Glutamatergic neuron (in vitro differentiated cells): ENCODE results near the gene EPB41L4B. TPM values are rescaled to one million over a fixed set of nuclear protein-coding genes. Genes with fewer than 3 reads are reported as not detected.

Source experiments
- DNase-seq: peaks from one replicate; pipeline ENCODE4 v3.0.0; 2022
- H3K27ac Mint-ChIP-seq: one replicate; pipeline ENCODE4 v1.8.0; 2020; ENCODE audit warnings: mild to moderate bottlenecking, mixed read lengths, inconsistent platforms; ENCODE audit not compliant: unreplicated experiment
- H3K27me3 Mint-ChIP-seq: one replicate; pipeline ENCODE4 v1.8.0; 2020; ENCODE audit warnings: mild to moderate bottlenecking, moderate library complexity, mixed read lengths, inconsistent platforms; ENCODE audit not compliant: unreplicated experiment
- H3K36me3 Mint-ChIP-seq: one replicate; pipeline ENCODE4 v1.8.0; 2020; ENCODE audit warnings: mild to moderate bottlenecking, mixed read lengths, inconsistent platforms; ENCODE audit not compliant: unreplicated experiment
- H3K4me1 Mint-ChIP-seq: one replicate; pipeline ENCODE4 v1.8.0; 2020; ENCODE audit warnings: mild to moderate bottlenecking, low read depth, mixed read lengths, inconsistent platforms; ENCODE audit not compliant: unreplicated experiment
- H3K4me3 Mint-ChIP-seq: one replicate; pipeline ENCODE4 v1.8.0; 2020; ENCODE audit warnings: mild to moderate bottlenecking, mixed read lengths, inconsistent platforms; ENCODE audit not compliant: unreplicated experiment
- H3K9me3 Mint-ChIP-seq: one replicate; pipeline ENCODE4 v1.8.0; 2020; ENCODE audit warnings: mild to moderate bottlenecking, moderate library complexity, mixed read lengths, inconsistent platforms; ENCODE audit not compliant: unreplicated experiment
- total RNA-seq: library from RNA; stranded (reverse); fragmentation: NEBNext Ultra II Directional; extraction: Animal tissue kit (Norgen Biotek cat#: 25700); gene quantifications from one replicate; pipeline ENCODE4 v1.2.1, GENCODE V29; 2021; ENCODE audit not compliant: unreplicated experiment
- TF ChIP-seq, protein P1 (sequence below): fragments of 200-600 bp; sonication (generic); IDR thresholded peaks from one replicate; pipeline ENCODE4 v1.5.0; 2021; ENCODE audit not compliant: partially characterized antibody, unreplicated experiment

EPB41L4B gene
- total RNA-seq, 1 donor from 2014 or later: 10.0 TPM

DNA sequence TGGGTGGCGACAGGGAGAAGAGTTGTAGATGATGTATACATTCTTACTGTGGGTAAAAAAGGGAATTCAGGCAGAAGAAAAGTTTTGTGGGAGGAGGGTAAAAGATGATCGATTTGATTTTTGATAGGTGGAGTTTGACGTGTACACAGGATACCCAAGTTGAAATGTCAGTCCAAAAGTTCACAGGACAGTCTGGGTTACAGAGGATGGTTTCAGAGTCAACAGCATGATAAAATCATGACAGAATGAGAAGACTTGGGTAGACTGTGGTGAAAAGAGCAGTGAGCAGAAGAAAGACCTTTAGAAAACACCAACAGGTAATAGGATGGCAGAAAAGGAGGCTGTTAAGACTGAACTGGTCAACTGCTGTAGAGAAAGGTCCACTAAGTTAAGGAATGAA lies 81.6 kb downstream of the EPB41L4B start:
- Mint-ChIP-seq H3K27me3 (peaks cover 4% of the 10 kb centered on the region), H3K9me3 (peaks cover 2% of the 10 kb centered on the region), H3K4me1 (peaks cover 31% of the 10 kb centered on the region), H3K4me3 (no peak overlapping the region), H3K27ac (no peak overlapping the region), H3K36me3 (peaks cover 8% of the 10 kb centered on the region)
- TF ChIP-seq, protein P1, sequence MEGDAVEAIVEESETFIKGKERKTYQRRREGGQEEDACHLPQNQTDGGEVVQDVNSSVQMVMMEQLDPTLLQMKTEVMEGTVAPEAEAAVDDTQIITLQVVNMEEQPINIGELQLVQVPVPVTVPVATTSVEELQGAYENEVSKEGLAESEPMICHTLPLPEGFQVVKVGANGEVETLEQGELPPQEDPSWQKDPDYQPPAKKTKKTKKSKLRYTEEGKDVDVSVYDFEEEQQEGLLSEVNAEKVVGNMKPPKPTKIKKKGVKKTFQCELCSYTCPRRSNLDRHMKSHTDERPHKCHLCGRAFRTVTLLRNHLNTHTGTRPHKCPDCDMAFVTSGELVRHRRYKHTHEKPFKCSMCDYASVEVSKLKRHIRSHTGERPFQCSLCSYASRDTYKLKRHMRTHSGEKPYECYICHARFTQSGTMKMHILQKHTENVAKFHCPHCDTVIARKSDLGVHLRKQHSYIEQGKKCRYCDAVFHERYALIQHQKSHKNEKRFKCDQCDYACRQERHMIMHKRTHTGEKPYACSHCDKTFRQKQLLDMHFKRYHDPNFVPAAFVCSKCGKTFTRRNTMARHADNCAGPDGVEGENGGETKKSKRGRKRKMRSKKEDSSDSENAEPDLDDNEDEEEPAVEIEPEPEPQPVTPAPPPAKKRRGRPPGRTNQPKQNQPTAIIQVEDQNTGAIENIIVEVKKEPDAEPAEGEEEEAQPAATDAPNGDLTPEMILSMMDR: no peak
- DNase-seq: no peak

DNA sequence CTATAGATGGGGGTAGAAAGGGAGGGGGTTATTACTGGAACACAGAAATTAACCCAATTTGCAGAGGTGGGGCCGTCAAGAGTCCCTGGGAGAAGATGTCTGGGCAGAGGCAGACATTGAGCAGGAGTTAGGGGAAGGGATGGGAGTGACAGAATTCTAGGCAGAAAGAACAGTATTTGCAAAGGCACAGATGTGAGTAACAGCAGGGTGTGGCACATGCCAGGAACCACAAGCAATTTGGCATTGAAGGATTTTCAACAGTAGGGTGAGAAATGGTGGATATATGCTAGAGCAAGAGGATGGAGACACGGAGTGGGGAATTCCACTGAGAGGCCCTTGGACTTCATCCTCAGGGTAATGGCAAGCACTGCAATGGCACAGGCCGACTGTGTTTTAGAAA lies 82.2 kb downstream of the EPB41L4B start:
- no peak for DNase-seq
- H3K4me3 Mint-ChIP-seq: no peak overlapping the region
- TF ChIP-seq, protein P1: no peak
- H3K9me3 Mint-ChIP-seq: peaks cover 2% of the 10 kb centered on the region
- peaks cover 26% of the 10 kb centered on the region for H3K4me1 Mint-ChIP-seq
- peak overlapping the region; percentile 18 for H3K27ac Mint-ChIP-seq
- peaks cover 4% of the 10 kb centered on the region for H3K27me3 Mint-ChIP-seq
- peaks cover 8% of the 10 kb centered on the region for H3K36me3 Mint-ChIP-seq

DNA sequence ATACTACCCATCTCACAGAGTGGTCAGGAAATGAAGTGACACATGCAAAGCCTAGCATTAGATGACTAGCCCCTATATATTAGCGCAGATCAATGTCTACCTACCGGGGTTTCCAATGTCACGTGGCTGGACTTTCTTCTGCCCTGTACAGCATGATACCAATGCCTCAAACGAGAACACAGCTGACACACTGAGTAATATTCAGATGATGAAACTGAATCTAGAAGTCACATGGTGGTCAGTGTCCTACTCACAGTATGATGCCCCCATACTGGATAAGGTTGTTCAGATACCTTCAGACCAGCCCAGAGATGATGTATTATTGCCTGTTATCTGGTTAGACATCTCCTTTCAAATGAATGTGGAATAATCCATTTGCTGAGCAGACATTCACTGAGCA lies 82.7 kb downstream of the EPB41L4B start:
- Mint-ChIP-seq H3K4me3 (no peak overlapping the region), H3K27me3 (peaks cover 4% of the 10 kb centered on the region), H3K9me3 (peaks cover 2% of the 10 kb centered on the region), H3K36me3 (peaks cover 8% of the 10 kb centered on the region), H3K4me1 (peaks cover 22% of the 10 kb centered on the region), H3K27ac (no peak overlapping the region)
- no peak for DNase-seq
- TF ChIP-seq, protein P1: no peak

DNA sequence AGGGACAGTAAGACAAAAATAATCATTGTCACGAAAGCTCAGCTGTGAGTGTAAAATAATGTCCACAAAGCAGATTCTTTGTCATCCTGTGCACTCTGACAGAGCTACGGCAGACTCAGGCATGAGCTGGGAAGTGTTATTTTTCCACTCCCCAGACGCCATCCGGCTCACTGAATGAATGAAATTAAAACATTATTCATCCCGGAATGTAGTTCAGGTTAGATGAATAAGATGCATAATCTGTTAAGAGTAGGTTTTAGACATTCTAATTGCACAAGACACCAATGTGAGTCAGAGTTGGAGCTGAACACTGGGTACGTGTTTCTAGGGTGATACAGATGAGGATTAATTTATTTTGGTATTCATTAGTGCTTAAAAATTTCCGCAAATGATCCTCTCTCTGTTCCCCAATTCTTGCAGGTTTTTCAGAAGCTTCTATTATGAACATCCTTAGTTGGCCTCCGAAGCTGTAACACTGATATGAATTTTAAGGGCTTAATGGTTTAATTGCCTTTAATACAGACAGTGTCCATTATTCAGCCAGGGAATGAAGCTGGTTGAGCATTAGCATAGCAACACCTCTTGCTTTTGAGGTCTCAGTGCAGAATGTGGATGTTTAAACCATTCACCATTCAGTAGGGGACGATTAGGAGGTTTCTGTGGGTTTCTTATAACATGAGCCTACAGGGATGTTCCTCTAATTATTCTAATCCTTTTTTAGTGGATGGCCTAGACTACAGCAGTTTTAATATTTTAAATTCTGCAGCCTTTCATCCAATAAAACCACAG lies 88.2 kb downstream of the EPB41L4B start:
- TF ChIP-seq, protein P1: no peak
- no peak for DNase-seq
- Mint-ChIP-seq H3K9me3 (peaks cover 2% of the 10 kb centered on the region), H3K4me3 (no peak overlapping the region), H3K27me3 (peaks cover 4% of the 10 kb centered on the region), H3K4me1 (peaks cover 20% of the 10 kb centered on the region), H3K27ac (no peak overlapping the region), H3K36me3 (no peaks in the 10 kb centered on the region)

DNA sequence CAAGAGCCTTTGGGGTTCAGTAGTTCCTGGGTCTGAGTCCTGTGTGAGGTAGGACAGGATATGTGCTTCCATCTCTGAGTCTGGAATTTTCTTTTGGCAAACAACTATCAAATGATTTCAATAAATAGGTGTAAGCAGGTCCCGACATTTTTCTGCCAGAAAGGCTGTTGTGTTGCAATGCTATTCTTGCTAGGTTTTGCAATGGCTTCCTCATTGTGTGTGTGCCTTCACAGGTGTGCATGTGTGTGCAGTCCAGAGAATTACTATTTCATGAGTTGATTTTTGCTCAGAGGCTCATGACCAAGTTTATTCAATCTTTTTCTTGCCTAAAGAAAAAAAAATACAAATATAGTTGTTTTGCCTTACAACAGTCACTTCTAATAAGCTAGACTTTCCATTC lies 89.3 kb downstream of the EPB41L4B start:
- no peaks in the 10 kb centered on the region for H3K27me3 Mint-ChIP-seq
- H3K4me1 Mint-ChIP-seq: peaks cover 11% of the 10 kb centered on the region
- H3K4me3 Mint-ChIP-seq: no peak overlapping the region
- H3K9me3 Mint-ChIP-seq: no peaks in the 10 kb centered on the region
- no peak for DNase-seq
- H3K36me3 Mint-ChIP-seq: no peaks in the 10 kb centered on the region
- H3K27ac Mint-ChIP-seq: no peak overlapping the region
- TF ChIP-seq, protein P1: no peak
